BLaER1 treated with 17β-estradiol and CSF1 and Interleukin-3, amounts not matched to agents 10 nM and 100 nM (cell line): ENCODE results near the gene DAND5.

Source experiments
- H3K27ac ChIP-seq, 11 experiments: shearing (Covaris generic); formaldehyde crosslinking; 2 replicates each; pipeline ENCODE4 v1.8.1; 2022
- H3K27me3 ChIP-seq, 11 experiments: shearing (Covaris generic); formaldehyde crosslinking; 2 replicates each; pipeline ENCODE4 v1.8.1; 2022
- H3K36me3 ChIP-seq, 11 experiments: shearing (Covaris generic); formaldehyde crosslinking; 2 replicates each; pipeline ENCODE4 v1.8.1; 2022
- H3K4me1 ChIP-seq, 10 experiments: shearing (Covaris generic); formaldehyde crosslinking; 2 replicates each; pipeline ENCODE4 v1.8.1; 2022
- H3K4me2 ChIP-seq, 11 experiments: shearing (Covaris generic); formaldehyde crosslinking; 2 replicates each; pipeline ENCODE4 v1.8.1; 2022
- H3K4me3 ChIP-seq, 10 experiments: shearing (Covaris generic); formaldehyde crosslinking; 2 replicates each; pipeline ENCODE4 v1.8.1; 2022
- H3K9ac ChIP-seq, 11 experiments: shearing (Covaris generic); formaldehyde crosslinking; 2 replicates each; pipeline ENCODE4 v1.8.1; 2022
- H3K9me3 ChIP-seq, 11 experiments: shearing (Covaris generic); formaldehyde crosslinking; replicated peaks in 1 of 11; 2 replicates each; pipeline ENCODE4 v1.8.1; 2022
- H4K20me1 ChIP-seq, 11 experiments: shearing (Covaris generic); formaldehyde crosslinking; 2 replicates each; pipeline ENCODE4 v1.8.1; 2022
- Cebpa-rat ChIP-seq, 11 experiments: shearing (Covaris generic); IDR thresholded peaks; 2 replicates each; pipeline ENCODE4 v1.8.1; 2022

The DAND5 gene

GRCh38 chr19:13008926-13009787, 39.8 kb downstream of the DAND5 start:
- Histone ChIP-seq H3K4me2 (peak overlapping the region; percentile 55 to 92 (median 72); a peak in 18 of 22 replicates), H3K36me3 (peaks cover 0 to 5% (median 0%) of the 10 kb centered on the region in 11 experiments; a peak in 2 of 22 replicates), H3K27ac (no peak overlapping the region)

GRCh38 chr19:13010038-13010991, 40.9 kb downstream of the DAND5 start:
- H3K27ac ChIP-seq: no peak overlapping the region
- peak overlapping the region in 3 of 10 experiments; percentile 2 to 30 (median 11); a peak in 4 of 20 replicates for H3K4me3 ChIP-seq

More at GRCh38 chr19:13008926-13009787, 39.8 kb downstream of the DAND5 start:
- no peak for TF ChIP-seq Cebpa-rat (IDR thresholded peaks at IDR 0.05)
- Histone ChIP-seq H4K20me1 (peaks cover 3 to 99% (median 92%) of the 10 kb centered on the region in 11 experiments; a peak in 20 of 22 replicates), H3K9me3 (no peaks in the 10 kb centered on the region), H3K27me3 (peaks cover 60 to 65% (median 63%) of the 10 kb centered on the region in 11 experiments), H3K9ac (0 out of 22 replicates have a peak overlapping the region, but pooled peaks of 1 of the 11 experiments have one; percentile 13), H3K4me3 (no peak overlapping the region), H3K4me1 (peaks cover 28 to 69% (median 63%) of the 10 kb centered on the region in 10 experiments)

GRCh38 chr19:13010992-13011652, 41.7 kb downstream of the DAND5 start:
- Histone ChIP-seq H3K4me1 (peaks cover 44 to 80% (median 77%) of the 10 kb centered on the region in 10 experiments), H3K36me3 (peaks cover 0 to 5% (median 0%) of the 10 kb centered on the region in 11 experiments; a peak in 2 of 22 replicates), H3K4me2 (peak overlapping the region in 8 of 11 experiments; percentile 55 to 93 (median 82); a peak in 14 of 22 replicates), H3K27ac (no peak overlapping the region), H3K9me3 (no peaks in the 10 kb centered on the region), H4K20me1 (peaks cover 3 to 99% (median 93%) of the 10 kb centered on the region in 11 experiments; a peak in 21 of 22 replicates), H3K4me3 (no peak overlapping the region), H3K27me3 (peaks cover 80 to 85% (median 83%) of the 10 kb centered on the region in 11 experiments), H3K9ac (no peak overlapping the region)
- no peak for TF ChIP-seq Cebpa-rat (IDR thresholded peaks at IDR 0.05)

More at GRCh38 chr19:13010038-13010991, 40.9 kb downstream of the DAND5 start:
- peaks cover 3 to 99% (median 93%) of the 10 kb centered on the region in 11 experiments; a peak in 21 of 22 replicates for H4K20me1 ChIP-seq
- H3K36me3 ChIP-seq: peaks cover 0 to 5% (median 0%) of the 10 kb centered on the region in 11 experiments; a peak in 2 of 22 replicates
- no peaks in the 10 kb centered on the region for H3K9me3 ChIP-seq
- peaks cover 38 to 80% (median 75%) of the 10 kb centered on the region in 10 experiments for H3K4me1 ChIP-seq
- H3K27me3 ChIP-seq: peaks cover 72 to 76% (median 75%) of the 10 kb centered on the region in 11 experiments
- H3K9ac ChIP-seq: peak overlapping the region in 4 of 11 experiments; percentile 12 to 36 (median 35); a peak in 2 of 22 replicates
- H3K4me2 ChIP-seq: peak overlapping the region; percentile 55 to 92 (median 72)
- no peak for TF ChIP-seq Cebpa-rat (IDR thresholded peaks at IDR 0.05)

GRCh38 chr19:13011653-13012389, 42.4 kb downstream of the DAND5 start:
- Histone ChIP-seq H4K20me1 (peaks cover 3 to 99% (median 93%) of the 10 kb centered on the region in 11 experiments; a peak in 21 of 22 replicates), H3K9ac (peak overlapping the region in 2 of 11 experiments; percentile 75 to 80; a peak in 4 of 22 replicates), H3K4me2 (peak overlapping the region in 9 of 11 experiments; percentile 77 to 98 (median 91); a peak in 17 of 22 replicates), H3K4me3 (no peak overlapping the region; a peak in 2 of 20 replicates), H3K36me3 (peaks cover 0 to 5% (median 0%) of the 10 kb centered on the region in 11 experiments; a peak in 2 of 22 replicates), H3K4me1 (peaks cover 51 to 80% (median 77%) of the 10 kb centered on the region in 10 experiments), H3K27ac (0 out of 22 replicates have a peak overlapping the region, but pooled peaks of 1 of the 11 experiments have one; percentile 74), H3K27me3 (peaks cover 87 to 92% (median 90%) of the 10 kb centered on the region in 11 experiments), H3K9me3 (no peaks in the 10 kb centered on the region)
- TF ChIP-seq Cebpa-rat (IDR thresholded peaks at IDR 0.05): no peak

- Histone ChIP-seq H3K27me3 (peaks cover 92 to 97% (median 95%) of the 10 kb centered on the region in 11 experiments), H4K20me1 (peaks cover 3 to 99% (median 97%) of the 10 kb centered on the region in 11 experiments; a peak in 21 of 22 replicates), H3K4me1 (peaks cover 56 to 81% (median 80%) of the 10 kb centered on the region in 10 experiments), H3K9ac (peak overlapping the region in 8 of 11 experiments; percentile 61 to 80 (median 72); a peak in 15 of 22 replicates), H3K4me3 (peak overlapping the region; percentile 45 to 66 (median 54); a peak in 19 of 20 replicates), H3K9me3 (no peaks in the 10 kb centered on the region), H3K4me2 (peak overlapping the region; percentile 77 to 99 (median 91)), H3K27ac (peak overlapping the region in 7 of 11 experiments; percentile 63 to 75 (median 67); a peak in 13 of 22 replicates), H3K36me3 (peaks cover 0 to 5% (median 0%) of the 10 kb centered on the region in 11 experiments; a peak in 2 of 22 replicates)
- TF ChIP-seq Cebpa-rat (IDR thresholded peaks at IDR 0.05): no peak
Measured at GRCh38 chr19:13012390-13012689, 43.0 kb downstream of the DAND5 start.

- Histone ChIP-seq H3K27ac (peak overlapping the region in 9 of 11 experiments; percentile 33 to 75 (median 64); a peak in 18 of 22 replicates), H3K4me3 (peak overlapping the region; percentile 45 to 66 (median 54)), H3K27me3 (peaks cover 98 to 100% (median 100%) of the 10 kb centered on the region in 11 experiments), H3K9me3 (no peaks in the 10 kb centered on the region), H3K4me1 (peaks cover 60 to 87% (median 86%) of the 10 kb centered on the region in 10 experiments), H3K9ac (peak overlapping the region; percentile 54 to 80 (median 68); a peak in 21 of 22 replicates), H3K36me3 (peaks cover 0 to 5% (median 0%) of the 10 kb centered on the region in 11 experiments; a peak in 2 of 22 replicates), H4K20me1 (peaks cover 3 to 100% (median 99%) of the 10 kb centered on the region in 11 experiments; a peak in 21 of 22 replicates), H3K4me2 (peak overlapping the region; percentile 77 to 99 (median 91))
- TF ChIP-seq Cebpa-rat (IDR thresholded peaks at IDR 0.05): no peak
Measured at GRCh38 chr19:13012690-13013608, 43.6 kb downstream of the DAND5 start.
